Stomach (tissue), 9 donors: Measurements from ENCODE around the gene PEMT. TPM values are rescaled to one million over a fixed set of nuclear protein-coding genes. Genes with fewer than 3 reads are reported as not detected.

Source experiments
- DNase-seq, 2 donors: peaks; one replicate each; pipeline versions ENCODE4 v3.0.0 to v3.0.0-alpha.2; 2013 to 2019
- H3K27ac ChIP-seq, 5 donors: fragments of 200-600 bp in 4 of 5; sonication (generic) in 4 of 5; one replicate each; pipeline ENCODE4 v1.5.1; 2013 to 2019; ENCODE audit warnings: mild to moderate bottlenecking in 1 of 5, moderate library complexity in 1 of 5
- H3K27me3 ChIP-seq, 3 donors: fragments of 200-600 bp; sonication (generic); one replicate each; pipeline ENCODE4 v1.5.1; 2017 to 2019; ENCODE audit warnings: mixed run types in 1 of 3
- H3K36me3 ChIP-seq, 4 donors: fragments of 200-600 bp; sonication (generic); 1 replicate in 3 of 4; 2 replicates in 1 of 4; pipeline ENCODE4 v1.5.1; 2016 to 2019
- H3K4me1 ChIP-seq, 4 donors: fragments of 200-600 bp; sonication (generic); one replicate each; pipeline ENCODE4 v1.5.1; 2016 to 2019
- H3K4me3 ChIP-seq, 4 donors: fragments of 200-600 bp; sonication (generic) in 3 of 4; one replicate each; pipeline ENCODE4 v1.5.1; 2016 to 2019; ENCODE audit warnings: mild to moderate bottlenecking in 1 of 4
- H3K9me3 ChIP-seq, 4 donors: fragments of 200-600 bp; sonication (generic); one replicate each; pipeline ENCODE4 v1.5.1; 2016 to 2019
- EP300 ChIP-seq: sonication (generic); formaldehyde crosslinking; IDR thresholded peaks from one replicate; pipeline ENCODE4 v1.6.1; 2017; ENCODE audit warnings: antibody characterized with exemption
- POLR2A ChIP-seq, 4 donors: fragments of 450-650 bp; IDR thresholded peaks; one replicate each; pipeline ENCODE4 v1.6.1; 2016; ENCODE audit warnings: antibody characterized with exemption in 4 of 4, control low read depth in 2 of 4, mild to moderate bottlenecking in 1 of 4, moderate library complexity in 1 of 4
- POLR2AphosphoS5 ChIP-seq, 3 donors: sonication (generic); formaldehyde crosslinking; IDR thresholded peaks; one replicate each; pipeline ENCODE4 v1.6.1; 2016; ENCODE audit warnings: antibody characterized with exemption in 3 of 3
- WGBS, 5 donors: extraction: QIAGEN DNeasy Blood & Tissue Kit in 3 of 5; methylation state at CpG; one replicate each; pipeline versions ENCODE4 v1.1.5 to v1.1.7; 2013 to 2018; 5-methylcytosine and 5-hydroxymethylcytosine counted together
- intact Hi-C: fragments of 100-400 bp; cut with DNase I; formaldehyde crosslinking; loops from one replicate; pipeline ENCODE4 v1.15.1; 2023; ENCODE audit warnings: low total_unique reads
- polyA plus RNA-seq, 3 donors: library from polyadenylated mRNA; stranded (reverse); fragments of 200-250 nt; gene quantifications; one replicate each; pipeline ENCODE4 v1.2.3, GENCODE V29; 2013
- total RNA-seq, 5 donors: library from RNA; depleted of rRNA; stranded (reverse); fragments of >200 nt; gene quantifications; one replicate each; pipeline versions ENCODE4 v1.1.0 to v1.2.3, GENCODE V29; 2014 to 2016
- TF ChIP-seq, protein P1 (sequence below), 7 experiments: fragments of 450-650 bp in 4 of 7; fragments of 200-600 bp in 3 of 7; sonication (generic) in 3 of 7; IDR thresholded peaks; one replicate each; pipeline ENCODE4 v1.5.1; 2016 to 2019; ENCODE audit warnings: antibody characterized with exemption in 7 of 7, control low read depth in 2 of 7, mild to moderate bottlenecking in 1 of 7
- donor health status: healthy with polysubstance abuse.
- donor health status: Bipolar disorder and iron deficiency.
- donor health status: healthy.

PEMT gene
- total and polyA plus RNA-seq, 8 donors = 7.0 to 44.6 (median 27.0) TPM

GRCh38 chr17:17552351-17553216 lies 38.9 kb downstream of the PEMT start:
- Histone ChIP-seq H3K4me3 (no peak overlapping the region), H3K9me3 (no peaks in the 10 kb centered on the region), H3K27me3 (no peaks in the 10 kb centered on the region), H3K36me3 (no peaks in the 10 kb centered on the region), H3K27ac (no peak overlapping the region), H3K4me1 (peaks cover 0 to 15% (median 6%) of the 10 kb centered on the region in 4 donors)
- DNase-seq = no peak
- intact Hi-C loops = no loop called here
- no peak for TF ChIP-seq POLR2AphosphoS5 (IDR thresholded peaks at IDR 0.05)
- TF ChIP-seq POLR2A (IDR thresholded peaks at IDR 0.05) = no peak
- TF ChIP-seq, protein P1, sequence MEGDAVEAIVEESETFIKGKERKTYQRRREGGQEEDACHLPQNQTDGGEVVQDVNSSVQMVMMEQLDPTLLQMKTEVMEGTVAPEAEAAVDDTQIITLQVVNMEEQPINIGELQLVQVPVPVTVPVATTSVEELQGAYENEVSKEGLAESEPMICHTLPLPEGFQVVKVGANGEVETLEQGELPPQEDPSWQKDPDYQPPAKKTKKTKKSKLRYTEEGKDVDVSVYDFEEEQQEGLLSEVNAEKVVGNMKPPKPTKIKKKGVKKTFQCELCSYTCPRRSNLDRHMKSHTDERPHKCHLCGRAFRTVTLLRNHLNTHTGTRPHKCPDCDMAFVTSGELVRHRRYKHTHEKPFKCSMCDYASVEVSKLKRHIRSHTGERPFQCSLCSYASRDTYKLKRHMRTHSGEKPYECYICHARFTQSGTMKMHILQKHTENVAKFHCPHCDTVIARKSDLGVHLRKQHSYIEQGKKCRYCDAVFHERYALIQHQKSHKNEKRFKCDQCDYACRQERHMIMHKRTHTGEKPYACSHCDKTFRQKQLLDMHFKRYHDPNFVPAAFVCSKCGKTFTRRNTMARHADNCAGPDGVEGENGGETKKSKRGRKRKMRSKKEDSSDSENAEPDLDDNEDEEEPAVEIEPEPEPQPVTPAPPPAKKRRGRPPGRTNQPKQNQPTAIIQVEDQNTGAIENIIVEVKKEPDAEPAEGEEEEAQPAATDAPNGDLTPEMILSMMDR (IDR thresholded peaks at IDR 0.05) = no peak
- no peak for TF ChIP-seq EP300
- WGBS, 5 donors = 94 to 97% (median 95%) methylated on average over 26 to 27 of the region's 27 CpGs

GRCh38 chr17:17551361-17551760 lies 40.1 kb downstream of the PEMT start:
- peak in 1 of 2 donors; percentile 83 for DNase-seq
- WGBS, 5 donors = 32 to 42% (median 40%) methylated on average over 11 of the region's 11 CpGs
- TF ChIP-seq POLR2AphosphoS5 (IDR thresholded peaks at IDR 0.05) (no peak), EP300 (no peak), POLR2A (IDR thresholded peaks at IDR 0.05) (no peak)
- TF ChIP-seq, protein P1 (IDR thresholded peaks at IDR 0.05) = no peak
- H3K27me3 ChIP-seq = no peaks in the 10 kb centered on the region
- peaks cover 0 to 27% (median 9%) of the 10 kb centered on the region in 4 donors for H3K4me1 ChIP-seq
- H3K9me3 ChIP-seq = no peaks in the 10 kb centered on the region
- H3K4me3 ChIP-seq = no peak overlapping the region
- no peaks in the 10 kb centered on the region for H3K36me3 ChIP-seq
- intact Hi-C loops = no loop called here
- no peak overlapping the region for H3K27ac ChIP-seq

GRCh38 chr17:17549732-17550366 lies 41.7 kb downstream of the PEMT start:
- no peak for DNase-seq
- 92 to 95% (median 93%) methylated on average over 18 to 20 of the region's 20 CpGs for WGBS, 5 donors
- no peak overlapping the region for H3K27ac ChIP-seq
- intact Hi-C loops = no loop called here
- H3K4me3 ChIP-seq = no peak overlapping the region
- TF ChIP-seq POLR2AphosphoS5 (IDR thresholded peaks at IDR 0.05) = no peak
- TF ChIP-seq, protein P1 (IDR thresholded peaks at IDR 0.05) = no peak
- TF ChIP-seq EP300 = no peak
- TF ChIP-seq POLR2A (IDR thresholded peaks at IDR 0.05) = no peak
- no peaks in the 10 kb centered on the region for H3K36me3 ChIP-seq
- H3K4me1 ChIP-seq = peaks cover 0 to 38% (median 17%) of the 10 kb centered on the region in 4 donors
- H3K27me3 ChIP-seq = no peaks in the 10 kb centered on the region
- no peaks in the 10 kb centered on the region for H3K9me3 ChIP-seq

GRCh38 chr17:17548044-17548443 lies 43.5 kb downstream of the PEMT start:
- no peak overlapping the region for H3K27ac ChIP-seq
- H3K4me1 ChIP-seq = peaks cover 0 to 38% (median 17%) of the 10 kb centered on the region in 4 donors
- TF ChIP-seq, protein P1 (IDR thresholded peaks at IDR 0.05) = no peak
- TF ChIP-seq EP300 (no peak), POLR2AphosphoS5 (IDR thresholded peaks at IDR 0.05) (no peak), POLR2A (IDR thresholded peaks at IDR 0.05) (no peak)
- intact Hi-C loops = no loop called here
- no peak overlapping the region for H3K4me3 ChIP-seq
- DNase-seq = no peak
- no peaks in the 10 kb centered on the region for H3K27me3 ChIP-seq
- 79 to 92% (median 85%) methylated on average over 4 to 8 of the region's 8 CpGs for WGBS, 5 donors
- H3K36me3 ChIP-seq = no peaks in the 10 kb centered on the region
- no peaks in the 10 kb centered on the region for H3K9me3 ChIP-seq
